H9 (cell line): ENCODE measurements around the gene MAST4. TPM values are rescaled to one million over a fixed set of nuclear protein-coding genes. Genes with fewer than 3 reads are reported as not detected.

Experiments used
- DNase-seq: peaks from one replicate; pipeline ENCODE4 v3.0.0-alpha.2; 2017
- H2AFZ ChIP-seq: one replicate; pipeline ENCODE4 v1.6.1; 2013; ENCODE audit warnings: mild to moderate bottlenecking, low read length, control low read depth, moderate library complexity
- H2AK5ac ChIP-seq: 2 replicates; pipeline ENCODE4 v1.6.1; 2013; ENCODE audit warnings: low read length, control low read depth, mixed read lengths; ENCODE audit not compliant: insufficient read length
- H2BK120ac ChIP-seq: one replicate; pipeline ENCODE4 v1.6.1; 2013; ENCODE audit warnings: low read depth, mild to moderate bottlenecking, low read length, control low read depth, inconsistent platforms; ENCODE audit not compliant: poor library complexity, severe bottlenecking
- H2BK12ac ChIP-seq: 2 replicates; pipeline ENCODE4 v1.6.1; 2013; ENCODE audit warnings: low read length, control low read depth, mixed read lengths, low read depth; ENCODE audit not compliant: insufficient read length
- H2BK15ac ChIP-seq: 2 replicates; pipeline ENCODE4 v1.6.1; 2013; ENCODE audit warnings: low read depth, low read length, control low read depth
- H2BK20ac ChIP-seq: one replicate; pipeline ENCODE4 v1.6.1; 2013; ENCODE audit warnings: low read depth, mild to moderate bottlenecking, low read length, control low read depth, inconsistent platforms; ENCODE audit not compliant: poor library complexity, severe bottlenecking
- H2BK5ac ChIP-seq: 2 replicates; pipeline ENCODE4 v1.6.1; 2013; ENCODE audit warnings: low read length, control low read depth, mixed read lengths; ENCODE audit not compliant: insufficient read length
- H3K14ac ChIP-seq: 2 replicates; pipeline ENCODE4 v1.6.1; 2013; ENCODE audit warnings: low read length, control low read depth; ENCODE audit not compliant: insufficient read depth
- H3K18ac ChIP-seq: 2 replicates; pipeline ENCODE4 v1.6.1; 2013; ENCODE audit warnings: low read depth, mild to moderate bottlenecking, mixed read lengths, low read length, control low read depth; ENCODE audit not compliant: insufficient read length
- H3K23ac ChIP-seq: 2 replicates; pipeline ENCODE4 v1.6.1; 2013; ENCODE audit warnings: low read length, control low read depth, mixed read lengths, low read depth; ENCODE audit not compliant: insufficient read length
- H3K23me2 ChIP-seq: 2 replicates; pipeline ENCODE4 v1.6.1; 2013; ENCODE audit warnings: low read depth, mild to moderate bottlenecking, mixed read lengths, low read length, control low read depth; ENCODE audit not compliant: insufficient read length, poor library complexity, severe bottlenecking
- H3K27ac ChIP-seq: 2 replicates; pipeline ENCODE4 v1.5.1; 2013; ENCODE audit warnings: low read length, control low read depth, mixed read lengths, low read depth; ENCODE audit not compliant: insufficient read length
- H3K27me3 ChIP-seq: 2 replicates; pipeline ENCODE4 v1.6.1; 2013; ENCODE audit warnings: low read length, control low read depth, inconsistent platforms; ENCODE audit not compliant: insufficient read depth
- H3K4ac ChIP-seq: 2 replicates; pipeline ENCODE4 v1.6.1; 2013; ENCODE audit warnings: low read depth, mild to moderate bottlenecking, control low read depth, inconsistent platforms, low read length, moderate library complexity
- H3K4me1 ChIP-seq: 2 replicates; pipeline ENCODE4 v1.6.1; 2013; ENCODE audit warnings: low read length, control low read depth, inconsistent platforms; ENCODE audit not compliant: insufficient read depth
- H3K4me2 ChIP-seq: 2 replicates; pipeline ENCODE4 v1.6.1; 2013; ENCODE audit warnings: low read length, control low read depth, mixed read lengths; ENCODE audit not compliant: insufficient read length, insufficient read depth
- H3K56ac ChIP-seq: 2 replicates; pipeline ENCODE4 v1.6.1; 2013; ENCODE audit warnings: low read depth, mild to moderate bottlenecking, mixed read lengths, low read length, control low read depth; ENCODE audit not compliant: insufficient read length
- H3K79me1 ChIP-seq: 2 replicates; pipeline ENCODE4 v1.6.1; 2013; ENCODE audit warnings: low read depth, mild to moderate bottlenecking, moderate library complexity, low read length, control low read depth, inconsistent platforms; ENCODE audit not compliant: insufficient read depth, poor library complexity, severe bottlenecking
- H3K79me2 ChIP-seq: 2 replicates; pipeline ENCODE4 v1.6.1; 2013; ENCODE audit warnings: low read length, control low read depth, inconsistent platforms; ENCODE audit not compliant: insufficient read depth
- H3K9ac ChIP-seq: 2 replicates; pipeline ENCODE4 v1.6.1; 2013; ENCODE audit warnings: low read length, control low read depth, mixed read lengths; ENCODE audit not compliant: insufficient read length; ENCODE audit errors: extremely low read depth
- H3K9me3 ChIP-seq: one replicate; pipeline ENCODE4 v1.6.1; 2013; ENCODE audit warnings: low read depth, low read length, inconsistent platforms; ENCODE audit not compliant: control insufficient read depth
- H3T11ph ChIP-seq: one replicate; pipeline ENCODE4 v1.6.1; 2013; ENCODE audit warnings: mild to moderate bottlenecking, low read length, control low read depth, inconsistent platforms
- H4K20me1 ChIP-seq: one replicate; pipeline ENCODE4 v1.6.1; 2013; ENCODE audit not compliant: control insufficient read depth, insufficient read length, insufficient read depth
- H4K5ac ChIP-seq: 2 replicates; pipeline ENCODE4 v1.6.1; 2013; ENCODE audit warnings: low read depth, mild to moderate bottlenecking, mixed read lengths, low read length, control low read depth; ENCODE audit not compliant: insufficient read length
- H4K8ac ChIP-seq: replicated peaks from 2 replicates; pipeline ENCODE4 v1.6.1; 2013; ENCODE audit warnings: low read length, control low read depth, mixed read lengths, low read depth; ENCODE audit not compliant: insufficient read length
- H4K91ac ChIP-seq: 2 replicates; pipeline ENCODE4 v1.6.1; 2013; ENCODE audit warnings: low read depth, mild to moderate bottlenecking, moderate library complexity, mixed read lengths, low read length, control low read depth; ENCODE audit not compliant: insufficient read length
- H3K27ac Mint-ChIP-seq, 3 experiments: 2 replicates in 2 of 3; 3 replicates in 1 of 3; pipeline ENCODE4 v1.8.0; 2020 to 2021; ENCODE audit warnings: mixed read lengths in 3 of 3, mild to moderate bottlenecking in 1 of 3, moderate library complexity in 1 of 3
- H3K27me3 Mint-ChIP-seq: 2 replicates; pipeline ENCODE4 v1.8.0; 2021; ENCODE audit warnings: low read depth, mild to moderate bottlenecking, moderate library complexity, mixed read lengths
- H3K36me3 Mint-ChIP-seq, 3 experiments: 2 replicates in 2 of 3; 3 replicates in 1 of 3; pipeline ENCODE4 v1.8.0; 2020 to 2021; ENCODE audit warnings: low read depth in 3 of 3, mixed read lengths in 3 of 3; ENCODE audit not compliant: insufficient read depth in 1 of 3
- H3K4me1 Mint-ChIP-seq, 2 experiments: 2 replicates each; pipeline ENCODE4 v1.8.0; 2020; ENCODE audit warnings: mixed read lengths in 2 of 2
- H3K4me3 Mint-ChIP-seq, 2 experiments: 2 replicates in 1 of 2; 3 replicates in 1 of 2; pipeline ENCODE4 v1.8.0; 2020 to 2021; ENCODE audit warnings: mild to moderate bottlenecking in 2 of 2, mixed read lengths in 2 of 2, moderate library complexity in 1 of 2
- H3K9me3 Mint-ChIP-seq, 2 experiments: 2 replicates in 1 of 2; 3 replicates in 1 of 2; pipeline ENCODE4 v1.8.0; 2020; ENCODE audit warnings: mild to moderate bottlenecking in 2 of 2, mixed read lengths in 2 of 2, moderate library complexity in 1 of 2
- WGBS: extraction: QIAGEN DNeasy Blood & Tissue Kit; methylation state at CpG from one replicate; pipeline ENCODE4 v1.1.7; 2013; ENCODE audit warnings: missing lambda C conversion rate, low lambda C conversion rate, mixed read lengths; ENCODE audit not compliant: insufficient read length; ENCODE audit errors: extremely low coverage; 5-methylcytosine and 5-hydroxymethylcytosine counted together
- total RNA-seq: library from RNA; stranded (reverse); gene quantifications from 2 replicates; pipeline ENCODE4 v1.2.1, GENCODE V29; 2021
- TF ChIP-seq, protein P1 (sequence below): fragments of 200-600 bp; sonication (generic); conservative IDR thresholded peaks from 3 replicates; pipeline ENCODE4 v1.8.0; 2021; ENCODE audit warnings: antibody characterized with exemption, mild to moderate bottlenecking

MAST4 gene
- total RNA-seq, 1 experiment from 2014 or later: 3.7 TPM

DNA sequence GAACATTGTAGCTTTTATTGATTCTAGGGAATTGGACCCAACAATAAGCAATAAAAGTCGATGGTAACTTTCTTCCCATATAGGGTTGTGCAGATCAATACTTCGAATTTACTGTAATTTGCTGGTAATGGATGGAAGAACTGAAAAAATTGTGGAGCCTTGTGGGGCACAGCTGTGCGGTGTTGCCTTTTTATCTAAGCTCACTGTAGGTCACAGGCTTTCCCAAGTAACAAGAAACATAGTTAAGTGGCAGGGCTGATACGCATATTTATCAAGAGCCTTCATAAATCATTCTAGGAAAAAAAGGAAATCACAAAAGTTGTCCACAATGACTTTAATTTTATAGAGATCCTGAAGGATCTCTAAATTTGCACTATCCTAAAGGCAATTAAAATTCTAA, 292.9 kb downstream of the MAST4 start:
- H2BK120ac ChIP-seq: no peak overlapping the region
- H3K56ac ChIP-seq: no peak overlapping the region
- no peak overlapping the region for H4K5ac ChIP-seq
- H3K79me2 ChIP-seq: no peaks in the 10 kb centered on the region
- no peak overlapping the region for H3K4me2 ChIP-seq
- no CpG with 5 or more reads among the region's 4 CpGs for WGBS
- H2BK15ac ChIP-seq: no peak overlapping the region
- H4K8ac ChIP-seq: no peak overlapping the region
- H3K23ac ChIP-seq: no peak overlapping the region
- no peaks in the 10 kb centered on the region for H3K9me3 ChIP-seq
- Mint-ChIP-seq H3K27me3 (peaks cover 5% of the 10 kb centered on the region), H3K27ac (no peak overlapping the region), H3K4me3 (no peak overlapping the region), H3K9me3 (no peaks in the 10 kb centered on the region), H3K4me1 (peaks cover 10 to 15% of the 10 kb centered on the region in 2 experiments), H3K36me3 (no peaks in the 10 kb centered on the region)
- no peak overlapping the region for H2AFZ ChIP-seq
- H2BK12ac ChIP-seq: no peak overlapping the region
- no peaks in the 10 kb centered on the region for H3K27me3 ChIP-seq
- H2BK5ac ChIP-seq: no peak overlapping the region
- DNase-seq: no peak
- no peaks in the 10 kb centered on the region for H3K79me1 ChIP-seq
- H3K27ac ChIP-seq: no peak overlapping the region
- no peak overlapping the region for H2BK20ac ChIP-seq
- H4K91ac ChIP-seq: no peak overlapping the region
- H3T11ph ChIP-seq: no peak overlapping the region
- H3K4me1 ChIP-seq: peaks cover 6% of the 10 kb centered on the region; the same call in 1 of the 2 replicates
- no peaks in the 10 kb centered on the region for H4K20me1 ChIP-seq
- no peak overlapping the region for H3K4ac ChIP-seq
- H3K9ac ChIP-seq: no peak overlapping the region
- H3K23me2 ChIP-seq: no peaks in the 10 kb centered on the region
- H2AK5ac ChIP-seq: no peak overlapping the region
- no peak overlapping the region for H3K18ac ChIP-seq
- no peak overlapping the region for H3K14ac ChIP-seq
- TF ChIP-seq, protein P1, sequence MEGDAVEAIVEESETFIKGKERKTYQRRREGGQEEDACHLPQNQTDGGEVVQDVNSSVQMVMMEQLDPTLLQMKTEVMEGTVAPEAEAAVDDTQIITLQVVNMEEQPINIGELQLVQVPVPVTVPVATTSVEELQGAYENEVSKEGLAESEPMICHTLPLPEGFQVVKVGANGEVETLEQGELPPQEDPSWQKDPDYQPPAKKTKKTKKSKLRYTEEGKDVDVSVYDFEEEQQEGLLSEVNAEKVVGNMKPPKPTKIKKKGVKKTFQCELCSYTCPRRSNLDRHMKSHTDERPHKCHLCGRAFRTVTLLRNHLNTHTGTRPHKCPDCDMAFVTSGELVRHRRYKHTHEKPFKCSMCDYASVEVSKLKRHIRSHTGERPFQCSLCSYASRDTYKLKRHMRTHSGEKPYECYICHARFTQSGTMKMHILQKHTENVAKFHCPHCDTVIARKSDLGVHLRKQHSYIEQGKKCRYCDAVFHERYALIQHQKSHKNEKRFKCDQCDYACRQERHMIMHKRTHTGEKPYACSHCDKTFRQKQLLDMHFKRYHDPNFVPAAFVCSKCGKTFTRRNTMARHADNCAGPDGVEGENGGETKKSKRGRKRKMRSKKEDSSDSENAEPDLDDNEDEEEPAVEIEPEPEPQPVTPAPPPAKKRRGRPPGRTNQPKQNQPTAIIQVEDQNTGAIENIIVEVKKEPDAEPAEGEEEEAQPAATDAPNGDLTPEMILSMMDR: no peak
